Activated naive CD8-positive, alpha-beta T cell treated with anti-CD3 and anti-CD28 coated beads, Interleukin-2, amount 50 U/mL, for 24 hours (primary cell): ENCODE measurements around the gene TGM1.
"Not testable (repeated sequence)": the region's sequence is repeated elsewhere in the genome, so short reads cannot be mapped to it uniquely, and the experiment has no call there.

Source experiments
- ATAC-seq: fragments of 150-1000 bp; cut with Tn5 transposase; one replicate; pipeline ENCODE4 v1.10.0; 2021
- DNase-seq: peaks from one replicate; pipeline ENCODE4 v3.0.0; 2021
- H3K27ac Mint-ChIP-seq: one replicate; pipeline ENCODE4 v1.8.0; 2021; ENCODE audit warnings: mild to moderate bottlenecking, mixed read lengths
- H3K27me3 Mint-ChIP-seq: one replicate; pipeline ENCODE4 v1.8.0; 2021; ENCODE audit warnings: mixed read lengths
- H3K36me3 Mint-ChIP-seq: one replicate; pipeline ENCODE4 v1.8.0; 2021; ENCODE audit warnings: low read depth, mixed read lengths
- H3K4me1 Mint-ChIP-seq: one replicate; pipeline ENCODE4 v1.8.0; 2021; ENCODE audit warnings: mixed read lengths
- H3K4me3 Mint-ChIP-seq: one replicate; pipeline ENCODE4 v1.8.0; 2021; ENCODE audit warnings: mild to moderate bottlenecking, moderate library complexity, mixed read lengths
- H3K9me3 Mint-ChIP-seq: one replicate; pipeline ENCODE4 v1.8.0; 2021; ENCODE audit warnings: mixed read lengths

Gene TGM1

GRCh38 chr14:24228902-24229301, 34.1 kb downstream of the TGM1 start:
- Mint-ChIP-seq H3K4me3 (no peak overlapping the region), H3K27me3 (no peaks in the 10 kb centered on the region), H3K27ac (no peak overlapping the region), H3K9me3 (no peaks in the 10 kb centered on the region), H3K4me1 (peaks cover 38% of the 10 kb centered on the region), H3K36me3 (peaks cover 15% of the 10 kb centered on the region)
- no peak for DNase-seq
- ATAC-seq: no peak

DNA sequence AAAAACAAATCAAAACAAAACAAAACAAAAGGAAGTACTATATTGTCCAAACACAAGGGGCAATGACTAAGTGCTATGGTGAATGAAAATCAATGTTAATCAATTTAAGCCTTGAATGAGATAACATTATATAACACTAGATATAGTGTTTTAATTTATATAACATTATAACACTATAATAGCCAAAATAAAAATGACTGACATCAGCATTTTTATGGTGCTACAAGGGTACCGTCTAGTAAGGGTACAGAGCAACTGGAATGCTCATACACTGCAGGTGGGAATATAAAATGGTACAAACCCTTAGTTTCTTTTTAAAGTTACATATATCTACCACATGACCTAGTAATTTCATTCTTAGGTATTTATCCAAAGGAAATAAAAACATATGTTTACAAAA, 36.5 kb downstream of the TGM1 start:
- no peak overlapping the region for H3K27ac Mint-ChIP-seq

DNA sequence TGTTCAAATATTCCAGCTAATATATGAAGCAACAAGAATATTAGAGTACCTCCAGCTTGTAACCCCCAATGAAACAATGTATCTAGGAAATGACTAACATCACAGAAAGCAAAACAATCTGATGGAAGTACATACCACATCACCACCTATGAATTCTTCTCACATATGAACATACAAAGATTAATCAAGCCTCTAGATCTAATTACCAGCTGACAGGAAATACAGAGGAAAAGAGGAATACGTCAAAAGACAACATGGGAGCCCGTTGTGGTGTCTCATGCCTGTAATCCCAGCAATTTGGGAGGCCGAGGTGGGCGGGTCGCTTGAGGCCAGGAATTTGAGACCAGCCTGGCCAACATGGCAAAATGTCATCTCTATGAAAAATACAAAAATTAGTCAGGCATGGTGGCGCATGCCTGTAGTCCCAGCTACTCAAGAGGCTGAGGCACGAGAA, 38.3 kb downstream of the TGM1 start:
- Mint-ChIP-seq H3K36me3 (peaks cover 15% of the 10 kb centered on the region), H3K27me3 (no peaks in the 10 kb centered on the region), H3K4me1 (peaks cover 21% of the 10 kb centered on the region), H3K4me3 (no peak overlapping the region), H3K27ac (peak overlapping the region; percentile 17), H3K9me3 (no peaks in the 10 kb centered on the region)
- DNase-seq (no peak), ATAC-seq (no peak)

More for the DNA sequence above, 36.5 kb downstream of the TGM1 start:
- peaks cover 28% of the 10 kb centered on the region for H3K4me1 Mint-ChIP-seq
- ATAC-seq (no peak), DNase-seq (no peak)
- peaks cover 15% of the 10 kb centered on the region for H3K36me3 Mint-ChIP-seq
- H3K4me3 Mint-ChIP-seq: no peak overlapping the region
- no peaks in the 10 kb centered on the region for H3K27me3 Mint-ChIP-seq
- no peaks in the 10 kb centered on the region for H3K9me3 Mint-ChIP-seq

- Mint-ChIP-seq H3K4me1 (peaks cover 14% of the 10 kb centered on the region), H3K36me3 (peaks cover 19% of the 10 kb centered on the region)
- not testable (repeated sequence) for H3K4me3 Mint-ChIP-seq, H3K27ac Mint-ChIP-seq, ATAC-seq, H3K27me3 Mint-ChIP-seq, DNase-seq, H3K9me3 Mint-ChIP-seq
These were observed 40.0 kb downstream of the TGM1 start for GRCh38 chr14:24222987-24223386.

DNA sequence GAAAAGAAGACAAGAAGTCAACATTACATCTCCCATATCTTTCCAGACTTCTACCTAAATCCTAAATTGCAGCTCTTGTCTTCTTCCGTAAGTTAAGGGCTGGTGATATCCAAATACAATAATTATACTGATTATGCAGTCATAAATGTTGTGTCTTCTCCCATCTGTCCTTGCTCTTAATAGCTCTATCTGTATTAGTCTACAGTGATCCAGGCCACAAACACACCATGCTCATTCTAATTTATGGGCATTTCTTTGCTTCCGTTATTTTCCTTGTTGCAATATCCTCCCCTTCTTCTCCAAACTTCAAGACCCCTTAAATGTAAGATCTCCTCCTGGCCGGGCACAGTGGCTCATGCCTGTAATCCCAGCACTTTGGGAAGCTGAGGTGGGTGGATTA, 43.5 kb downstream of the TGM1 start:
- ATAC-seq: no peak
- Mint-ChIP-seq H3K4me3 (no peak overlapping the region), H3K36me3 (peaks cover 6% of the 10 kb centered on the region), H3K27ac (no peak overlapping the region), H3K9me3 (no peaks in the 10 kb centered on the region), H3K4me1 (peaks cover 18% of the 10 kb centered on the region), H3K27me3 (no peaks in the 10 kb centered on the region)
- no peak for DNase-seq

GRCh38 chr14:24219080-24219479, 43.9 kb downstream of the TGM1 start:
- H3K27ac Mint-ChIP-seq: no peak overlapping the region
- H3K27me3 Mint-ChIP-seq: no peaks in the 10 kb centered on the region
- ATAC-seq (no peak), DNase-seq (no peak)
- H3K4me3 Mint-ChIP-seq: no peak overlapping the region
- peaks cover 21% of the 10 kb centered on the region for H3K4me1 Mint-ChIP-seq
- H3K36me3 Mint-ChIP-seq: peaks cover 8% of the 10 kb centered on the region
- no peaks in the 10 kb centered on the region for H3K9me3 Mint-ChIP-seq

DNA sequence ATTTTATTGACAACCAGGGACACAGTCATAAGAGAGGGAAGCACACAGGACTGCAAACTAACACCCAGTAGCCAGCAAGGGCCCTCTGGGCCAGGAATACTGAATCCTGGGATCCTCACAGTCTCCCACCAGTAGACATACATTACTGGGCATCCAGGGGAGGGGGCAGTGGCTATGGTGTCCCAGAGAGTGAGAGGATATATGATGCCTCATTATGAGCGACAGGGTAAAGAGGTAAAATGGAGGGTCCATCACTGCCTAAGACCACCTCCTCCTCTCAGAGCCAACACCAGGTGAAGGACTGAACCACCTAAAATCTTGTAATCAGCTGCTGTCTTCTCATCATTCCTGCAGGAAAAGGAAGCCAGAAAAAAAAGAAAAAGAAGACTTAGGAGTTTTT, 46.1 kb downstream of the TGM1 start:
- ATAC-seq, H3K27ac Mint-ChIP-seq, DNase-seq, H3K27me3 Mint-ChIP-seq, H3K9me3 Mint-ChIP-seq, H3K4me3 Mint-ChIP-seq: not testable (repeated sequence)
- Mint-ChIP-seq H3K4me1 (peaks cover 39% of the 10 kb centered on the region), H3K36me3 (peaks cover 18% of the 10 kb centered on the region)

- Mint-ChIP-seq H3K36me3 (peaks cover 23% of the 10 kb centered on the region), H3K4me3 (peak overlapping the region; percentile 99), H3K27ac (peak overlapping the region; percentile 99), H3K4me1 (peaks cover 44% of the 10 kb centered on the region), H3K27me3 (peaks cover 2% of the 10 kb centered on the region), H3K9me3 (no peaks in the 10 kb centered on the region)
- no peak for ATAC-seq
- DNase-seq: no peak
These were observed 46.7 kb downstream of the TGM1 start for GRCh38 chr14:24216345-24216699.

GRCh38 chr14:24215495-24216344, 47.3 kb downstream of the TGM1 start, which contains the start of gene MDP1:
Gene MDP1 (minus strand): TSS chr14:24216066. CDS start chr14:24215955, 111 bp downstream.
- peak within 1 kb of the TSS; percentile 99 for H3K4me3 Mint-ChIP-seq
- ATAC-seq (peak; percentile 67), DNase-seq (peak; percentile 86)
- H3K9me3 Mint-ChIP-seq: no peaks in the 10 kb centered on the region
- H3K27me3 Mint-ChIP-seq: peaks cover 2% of the 10 kb centered on the region
- peak within 1 kb of the TSS; percentile 99 for H3K27ac Mint-ChIP-seq
- H3K4me1 Mint-ChIP-seq: peaks cover 46% of the 10 kb centered on the region
- H3K36me3 Mint-ChIP-seq: peaks cover 26% of the 10 kb centered on the region

DNA sequence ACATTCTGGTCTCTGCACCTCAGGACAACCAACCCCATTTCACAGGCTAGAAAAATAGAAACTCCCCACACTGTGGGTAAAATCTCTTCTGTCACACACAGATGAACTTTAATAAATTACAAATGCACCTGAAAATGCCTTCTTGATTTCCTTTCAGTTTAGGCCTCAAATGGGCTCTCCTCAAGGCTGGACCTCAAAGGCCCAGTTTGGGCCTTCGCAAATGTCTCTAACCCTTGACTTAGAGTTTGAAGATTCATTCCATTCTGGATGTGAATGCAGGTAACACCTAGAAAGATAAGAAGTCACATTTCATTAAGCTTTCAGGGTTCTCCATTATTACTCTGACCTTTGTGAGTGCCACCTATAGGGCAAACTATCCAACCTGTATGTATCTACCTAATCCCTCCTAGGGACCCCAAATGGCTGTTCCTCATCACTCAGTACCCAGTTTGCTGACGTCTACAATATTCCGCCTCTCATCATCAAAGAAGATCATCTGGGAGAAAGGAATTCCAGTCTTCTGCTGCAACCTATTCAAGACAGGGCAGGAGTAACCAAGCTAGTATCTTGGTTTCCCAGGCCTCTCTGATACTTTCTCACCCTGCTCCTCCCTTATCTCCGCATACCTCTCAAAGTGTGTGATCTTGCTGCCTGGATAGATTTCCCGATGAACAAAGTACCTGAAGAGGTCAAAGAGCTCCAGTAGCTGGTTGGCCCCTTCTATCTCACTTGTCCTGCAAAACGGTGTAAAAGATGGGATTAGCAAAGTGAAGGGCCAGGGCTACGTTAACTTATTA, 48.9 kb downstream of the TGM1 start:
- H3K4me1 Mint-ChIP-seq: peaks cover 50% of the 10 kb centered on the region
- H3K9me3 Mint-ChIP-seq: no peaks in the 10 kb centered on the region
- peaks cover 2% of the 10 kb centered on the region for H3K27me3 Mint-ChIP-seq
- peak overlapping the region; percentile 99 for H3K4me3 Mint-ChIP-seq
- peaks cover 37% of the 10 kb centered on the region for H3K36me3 Mint-ChIP-seq
- no peak for ATAC-seq
- H3K27ac Mint-ChIP-seq: peak overlapping the region; percentile 99
- no peak for DNase-seq

- H3K4me1 Mint-ChIP-seq: peaks cover 50% of the 10 kb centered on the region
- peaks cover 2% of the 10 kb centered on the region for H3K27me3 Mint-ChIP-seq
- H3K27ac Mint-ChIP-seq: peak within 1 kb of the TSS; percentile 99
- H3K4me3 Mint-ChIP-seq: peak within 1 kb of the TSS; percentile 99
- H3K9me3 Mint-ChIP-seq: no peaks in the 10 kb centered on the region
- DNase-seq: peak; percentile 97
- H3K36me3 Mint-ChIP-seq: peaks cover 41% of the 10 kb centered on the region
- ATAC-seq: peak; percentile 90
These were observed 49.8 kb downstream of the TGM1 start, which contains the start of gene CHMP4A for GRCh38 chr14:24212924-24213865. Gene CHMP4A (minus strand): TSS chr14:24213488. CDS start chr14:24213439, 49 bp downstream.

- Mint-ChIP-seq H3K4me3 (peak overlapping the region; percentile 99), H3K36me3 (peaks cover 57% of the 10 kb centered on the region), H3K27ac (peak overlapping the region; percentile 29), H3K4me1 (peaks cover 65% of the 10 kb centered on the region), H3K27me3 (peaks cover 2% of the 10 kb centered on the region), H3K9me3 (no peaks in the 10 kb centered on the region)
- ATAC-seq: no peak
- no peak for DNase-seq
These were observed 51.7 kb downstream of the TGM1 start for GRCh38 chr14:24211311-24211710.

DNA sequence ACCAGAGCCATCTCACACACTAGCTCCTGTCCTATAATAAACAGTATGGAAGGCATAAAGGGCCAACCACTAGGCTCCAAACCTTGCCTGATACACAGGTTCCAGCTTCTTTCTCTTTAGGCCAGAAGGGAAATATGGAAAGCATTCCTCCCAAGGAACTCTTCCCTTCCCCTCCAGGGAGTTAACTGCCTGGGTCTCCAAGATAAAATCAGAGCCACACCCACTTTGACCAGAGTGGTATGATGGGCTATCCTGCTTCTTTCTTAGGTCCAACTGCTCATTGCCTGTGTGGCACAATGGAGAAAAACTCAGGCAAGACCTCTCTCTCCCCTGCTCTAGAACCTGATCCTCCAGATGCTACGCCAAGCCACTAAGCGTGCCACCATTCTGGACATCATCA, 55.4 kb downstream of the TGM1 start:
- no peak for DNase-seq
- H3K36me3 Mint-ChIP-seq: peaks cover 70% of the 10 kb centered on the region
- peaks cover 5% of the 10 kb centered on the region for H3K9me3 Mint-ChIP-seq
- no peak overlapping the region for H3K27ac Mint-ChIP-seq
- H3K4me3 Mint-ChIP-seq: no peak overlapping the region
- H3K4me1 Mint-ChIP-seq: peaks cover 43% of the 10 kb centered on the region
- no peak for ATAC-seq
- no peaks in the 10 kb centered on the region for H3K27me3 Mint-ChIP-seq

DNA sequence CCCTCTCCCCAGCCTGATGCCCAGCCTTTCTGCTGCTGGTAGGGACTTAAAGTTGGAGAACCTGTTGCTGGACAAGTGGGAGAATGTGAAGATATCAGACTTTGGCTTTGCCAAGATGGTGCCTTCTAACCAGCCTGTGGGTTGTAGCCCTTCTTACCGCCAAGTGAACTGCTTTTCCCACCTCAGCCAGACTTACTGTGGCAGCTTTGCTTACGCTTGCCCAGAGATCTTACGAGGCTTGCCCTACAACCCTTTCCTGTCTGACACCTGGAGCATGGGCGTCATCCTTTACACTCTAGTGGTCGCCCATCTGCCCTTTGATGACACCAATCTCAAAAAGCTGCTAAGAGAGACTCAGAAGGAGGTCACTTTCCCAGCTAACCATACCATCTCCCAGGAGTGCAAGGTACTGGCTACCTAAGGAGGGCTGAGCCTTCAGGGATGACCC, 55.8 kb downstream of the TGM1 start:
- peak overlapping the region; percentile 10 for H3K27ac Mint-ChIP-seq
- H3K36me3 Mint-ChIP-seq: peaks cover 73% of the 10 kb centered on the region
- H3K4me3 Mint-ChIP-seq: no peak overlapping the region
- H3K9me3 Mint-ChIP-seq: peaks cover 6% of the 10 kb centered on the region
- ATAC-seq (no peak), DNase-seq (no peak)
- H3K27me3 Mint-ChIP-seq: no peaks in the 10 kb centered on the region
- H3K4me1 Mint-ChIP-seq: peaks cover 40% of the 10 kb centered on the region
